PC-3 (cell line): ENCODE results near the gene SH3PXD2A.

Experiments used
- CTCF ChIP-seq: fragments of 300-600 bp; sonication (generic); conservative IDR thresholded peaks from 2 replicates; pipeline ENCODE4 v1.5.1; 2017; ENCODE audit warnings: antibody characterized with exemption, low read depth, mild to moderate bottlenecking, low read length
- EZH2 ChIP-seq: fragments of 300-600 bp; sonication (generic); IDR thresholded peaks from one replicate; pipeline ENCODE4 v1.6.1; 2017; ENCODE audit warnings: antibody characterized with exemption, mild to moderate bottlenecking, low read length; ENCODE audit not compliant: unreplicated experiment
- EZH2phosphoT487 ChIP-seq: fragments of 300-600 bp; sonication (generic); IDR thresholded peaks from 2 replicates; pipeline ENCODE4 v1.6.1; 2018; ENCODE audit warnings: mild to moderate bottlenecking, antibody characterized with exemption, low read length, borderline replicate concordance

- no peak for TF ChIP-seq CTCF
- TF ChIP-seq EZH2phosphoT487, result no peak
- TF ChIP-seq EZH2, result no peak
Measured at GRCh38 chr10:103620891-103621782, 234.2 kb downstream of the SH3PXD2A start.
